ENCODE results near the gene ATG101.
A peak's percentile ranks its signal among the peaks of the same experiment; 100 is the strongest.

The ATG101 gene

DNA sequence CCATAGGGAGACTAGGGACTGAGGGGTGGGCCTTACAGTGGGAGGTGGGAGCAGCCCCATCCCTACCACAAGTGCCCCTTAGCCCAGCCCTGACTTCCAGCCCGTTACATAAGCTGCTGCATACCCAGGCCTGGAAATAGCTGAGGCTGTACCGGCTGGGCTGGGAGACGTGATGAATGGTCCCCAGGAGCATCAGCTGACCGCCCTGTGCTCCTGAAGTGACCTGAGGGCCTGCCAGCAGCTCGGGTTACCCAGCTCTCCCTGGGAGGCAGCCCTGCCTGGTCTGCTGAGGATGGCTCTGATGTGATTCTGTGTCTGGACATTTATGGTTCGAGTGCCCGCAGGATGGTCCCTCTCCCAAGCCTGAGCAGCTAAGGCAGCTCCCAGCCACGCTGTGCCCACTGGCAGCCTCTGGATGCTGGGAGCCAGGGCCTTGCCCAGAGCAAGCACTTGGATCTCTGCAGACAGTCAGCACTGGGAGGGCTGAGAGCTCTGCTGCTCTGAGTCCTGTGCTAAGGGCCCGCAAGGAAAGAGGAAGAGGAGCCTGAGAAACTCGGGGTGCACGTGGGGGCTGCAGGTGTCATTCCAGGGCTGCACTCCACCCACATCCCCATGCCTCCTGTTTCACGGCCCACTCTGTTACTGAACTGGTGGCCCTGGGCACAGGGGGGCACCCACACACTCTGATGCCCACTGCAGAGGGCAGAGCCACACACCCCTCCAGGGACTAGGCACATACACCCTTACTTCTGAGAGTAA is 42.5 kb upstream of the ATG101 start:
- no peak overlapping the region for H3K27ac ChIP-seq
- H3K36me3 ChIP-seq (ENCODE audit: insufficient read depth, low read length), result no peaks in the 10 kb centered on the region
- no peak for DNase-seq (ENCODE audit: low read depth, low spot score)
- TF ChIP-seq FOXP2 (optimal IDR thresholded peaks at IDR 0.05; ENCODE audit: control extremely low read depth, extremely low read length, insufficient read depth) (no peak), EZH2 (IDR thresholded peaks at IDR 0.05) (no peak), POLR2AphosphoS5 (IDR thresholded peaks at IDR 0.05; ENCODE audit: borderline replicate concordance, low read depth, low read length) (no peak)
- no peak overlapping the region for H3K4me3 ChIP-seq
- H3K9ac ChIP-seq (ENCODE audit: insufficient read length), result no peak overlapping the region
- no peaks in the 10 kb centered on the region for H3K9me3 ChIP-seq (ENCODE audit: low read depth, low read length)

DNA sequence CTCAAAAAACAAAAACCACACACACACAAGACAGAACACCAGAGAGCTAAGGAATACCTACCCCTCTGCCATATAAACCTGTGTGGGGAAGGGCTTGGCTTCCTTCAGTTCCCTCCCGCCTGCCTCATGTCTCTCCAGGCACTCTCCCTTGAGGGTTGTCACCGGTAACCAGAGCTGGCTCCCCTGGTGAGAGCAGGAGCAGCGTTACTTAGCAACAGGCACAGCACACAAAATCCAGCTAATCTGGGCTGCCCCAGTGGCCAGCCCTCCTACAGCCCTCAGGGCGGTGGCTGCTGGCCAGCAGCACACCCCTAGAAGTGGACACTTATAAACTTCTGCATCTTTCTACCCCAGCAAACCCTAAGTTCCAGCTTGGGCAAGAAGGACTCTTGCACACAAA is 40.1 kb upstream of the ATG101 start:
- H3K36me3 ChIP-seq (ENCODE audit: insufficient read depth, low read length), result no peaks in the 10 kb centered on the region
- no peak overlapping the region for H3K27ac ChIP-seq
- TF ChIP-seq FOXP2 (optimal IDR thresholded peaks at IDR 0.05; ENCODE audit: control extremely low read depth, extremely low read length, insufficient read depth) (no peak), EZH2 (IDR thresholded peaks at IDR 0.05) (no peak), POLR2AphosphoS5 (IDR thresholded peaks at IDR 0.05; ENCODE audit: borderline replicate concordance, low read depth, low read length) (no peak)
- no peaks in the 10 kb centered on the region for H3K9me3 ChIP-seq (ENCODE audit: low read depth, low read length)
- H3K9ac ChIP-seq (ENCODE audit: insufficient read length), result no peak overlapping the region
- DNase-seq (ENCODE audit: low read depth, low spot score), result no peak
- no peak overlapping the region for H3K4me3 ChIP-seq

DNA sequence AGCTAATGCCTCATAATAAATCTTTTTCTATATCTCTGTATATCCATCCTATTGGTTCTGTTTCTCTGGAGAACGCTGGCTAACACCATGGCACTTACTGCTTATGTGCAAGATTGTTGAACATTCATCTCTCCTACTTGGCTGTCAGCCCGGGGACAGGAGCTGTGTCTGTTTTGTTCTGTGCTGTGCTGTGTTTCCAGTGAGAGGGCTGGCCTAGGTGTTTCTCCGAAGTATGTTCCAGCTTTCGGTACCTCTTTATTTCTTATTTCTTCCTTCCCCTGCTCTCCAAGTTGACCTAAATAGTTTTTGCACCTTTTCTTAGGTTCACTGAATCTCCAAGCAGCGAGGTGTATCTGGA is 37.4 kb upstream of the ATG101 start:
- H3K36me3 ChIP-seq (ENCODE audit: insufficient read depth, low read length), result no peaks in the 10 kb centered on the region
- H3K9ac ChIP-seq (ENCODE audit: insufficient read length), result no peak overlapping the region
- H3K27ac ChIP-seq, result peak overlapping the region; percentile 35; the same call in 1 of the 2 replicates
- TF ChIP-seq FOXP2 (optimal IDR thresholded peaks at IDR 0.05; ENCODE audit: control extremely low read depth, extremely low read length, insufficient read depth) (no peak), EZH2 (IDR thresholded peaks at IDR 0.05) (no peak)
- H3K9me3 ChIP-seq (ENCODE audit: low read depth, low read length), result no peaks in the 10 kb centered on the region
- peak overlapping the region; percentile 71 for H3K4me3 ChIP-seq
- DNase-seq (ENCODE audit: low read depth, low spot score), result no peak

DNA sequence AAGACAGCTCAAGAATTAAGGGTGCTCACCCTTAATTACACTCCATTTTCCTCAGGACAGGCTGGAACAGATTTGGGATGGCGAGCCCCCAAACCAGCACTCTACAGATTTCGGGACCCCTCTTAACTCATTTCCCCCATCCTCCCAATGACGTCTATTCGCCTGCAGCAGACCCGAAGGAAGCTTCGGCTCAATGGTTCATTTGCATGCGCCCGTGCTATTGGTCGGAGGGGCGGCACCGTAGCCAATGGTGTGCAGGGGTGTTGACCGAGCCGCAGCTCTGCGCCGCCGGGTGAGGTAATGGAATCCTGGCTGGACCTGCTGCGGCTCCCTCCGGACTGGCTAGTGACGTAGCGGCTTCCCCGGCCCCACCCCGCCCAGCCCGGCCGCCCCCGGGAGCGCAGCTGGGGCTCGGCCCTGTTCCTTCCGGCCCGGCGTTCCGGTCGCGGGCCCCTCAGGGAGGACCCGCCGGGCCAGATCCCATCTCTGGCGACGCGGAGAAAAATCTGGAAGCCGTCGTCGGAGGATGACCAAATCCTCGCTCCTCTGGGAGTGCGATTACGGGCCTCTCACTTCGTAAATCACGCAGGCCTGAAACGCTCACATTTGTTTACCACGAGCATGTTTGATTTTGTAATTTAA is 36.9 kb upstream of the ATG101 start:
- Histone ChIP-seq H3K9me3 (ENCODE audit: low read depth, low read length) (no peaks in the 10 kb centered on the region), H3K36me3 (ENCODE audit: insufficient read depth, low read length) (no peaks in the 10 kb centered on the region), H3K9ac (ENCODE audit: insufficient read length) (peak overlapping the region; percentile 64), H3K4me3 (peak overlapping the region; percentile 71), H3K27ac (peak overlapping the region; percentile 58; the same call in 1 of the 2 replicates)
- no peak for DNase-seq (ENCODE audit: low read depth, low spot score)
- no peak for TF ChIP-seq EZH2 (IDR thresholded peaks at IDR 0.05)
- TF ChIP-seq POLR2AphosphoS5 (IDR thresholded peaks at IDR 0.05; ENCODE audit: borderline replicate concordance, low read depth, low read length), result no peak
- no peak for TF ChIP-seq FOXP2 (optimal IDR thresholded peaks at IDR 0.05; ENCODE audit: control extremely low read depth, extremely low read length, insufficient read depth)

DNA sequence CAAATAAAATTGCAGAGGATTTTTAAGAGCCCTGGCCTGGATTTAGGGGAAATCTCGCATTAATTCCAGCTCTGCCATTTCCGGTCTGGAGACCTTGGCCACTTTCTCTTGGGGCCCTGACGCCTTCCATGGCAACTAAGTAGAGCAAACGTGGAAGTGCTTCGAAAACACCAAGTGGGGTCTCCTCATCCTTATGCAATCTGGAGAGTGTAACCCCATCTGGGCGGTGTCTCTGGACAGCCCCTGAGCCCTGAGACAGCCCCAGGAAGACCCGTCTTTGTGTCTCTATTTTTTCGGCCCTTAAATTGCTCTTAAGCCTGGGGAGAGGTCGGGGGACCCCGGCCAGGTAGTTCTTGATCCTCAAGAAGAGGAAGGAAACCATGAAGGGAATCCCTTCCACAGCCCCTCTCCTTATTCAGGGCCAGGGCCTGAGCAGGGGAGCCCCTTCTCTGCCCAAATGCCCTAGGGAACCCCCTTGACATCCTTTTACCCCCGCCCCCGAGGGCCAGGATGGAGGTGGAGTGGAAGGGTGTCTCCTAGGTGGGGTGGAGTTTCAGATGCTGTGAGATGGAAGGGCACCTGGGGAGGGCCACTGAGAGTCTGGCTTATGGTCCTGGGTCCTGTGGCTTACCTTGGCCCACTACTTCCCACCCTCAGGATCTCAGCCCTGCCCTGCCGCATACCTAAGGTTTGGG is 36.2 kb upstream of the ATG101 start:
- Histone ChIP-seq H3K4me3 (peak overlapping the region; percentile 71), H3K27ac (peak overlapping the region; percentile 58; the same call in 1 of the 2 replicates), H3K9ac (ENCODE audit: insufficient read length) (peak overlapping the region; percentile 64), H3K9me3 (ENCODE audit: low read depth, low read length) (no peaks in the 10 kb centered on the region), H3K36me3 (ENCODE audit: insufficient read depth, low read length) (no peaks in the 10 kb centered on the region)
- DNase-seq (ENCODE audit: low read depth, low spot score), result no peak
- TF ChIP-seq FOXP2 (optimal IDR thresholded peaks at IDR 0.05; ENCODE audit: control extremely low read depth, extremely low read length, insufficient read depth), result no peak
- TF ChIP-seq POLR2AphosphoS5 (IDR thresholded peaks at IDR 0.05; ENCODE audit: borderline replicate concordance, low read depth, low read length), result no peak
- TF ChIP-seq EZH2 (IDR thresholded peaks at IDR 0.05), result no peak

DNA sequence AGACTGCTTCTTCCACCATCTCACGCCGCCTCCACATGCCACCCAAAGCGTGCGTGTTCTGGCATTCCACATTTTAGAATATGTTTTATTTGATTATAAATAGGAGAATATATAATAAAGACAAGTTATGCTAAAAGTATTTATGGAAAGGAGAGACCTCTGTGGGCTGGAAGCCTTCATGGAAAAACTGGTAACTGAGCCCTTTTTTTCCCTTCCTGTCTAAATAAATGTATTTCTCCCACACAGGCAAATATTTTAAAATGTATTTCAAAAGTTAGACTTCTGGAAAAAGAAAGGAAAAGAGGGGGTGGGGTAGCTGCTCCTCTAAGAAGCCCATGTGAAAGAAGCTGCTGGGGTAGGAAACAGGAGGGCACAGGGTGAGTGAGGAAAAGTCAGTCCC is 34.6 kb upstream of the ATG101 start:
- no peak overlapping the region for H3K4me3 ChIP-seq
- H3K9me3 ChIP-seq (ENCODE audit: low read depth, low read length), result no peaks in the 10 kb centered on the region
- TF ChIP-seq FOXP2 (optimal IDR thresholded peaks at IDR 0.05; ENCODE audit: control extremely low read depth, extremely low read length, insufficient read depth) (no peak), POLR2AphosphoS5 (IDR thresholded peaks at IDR 0.05; ENCODE audit: borderline replicate concordance, low read depth, low read length) (no peak), EZH2 (IDR thresholded peaks at IDR 0.05) (no peak)
- no peak for DNase-seq (ENCODE audit: low read depth, low spot score)
- H3K36me3 ChIP-seq (ENCODE audit: insufficient read depth, low read length), result no peaks in the 10 kb centered on the region
- no peak overlapping the region for H3K9ac ChIP-seq (ENCODE audit: insufficient read length)
- peak overlapping the region; percentile 59; the same call in 1 of the 2 replicates for H3K27ac ChIP-seq

DNA sequence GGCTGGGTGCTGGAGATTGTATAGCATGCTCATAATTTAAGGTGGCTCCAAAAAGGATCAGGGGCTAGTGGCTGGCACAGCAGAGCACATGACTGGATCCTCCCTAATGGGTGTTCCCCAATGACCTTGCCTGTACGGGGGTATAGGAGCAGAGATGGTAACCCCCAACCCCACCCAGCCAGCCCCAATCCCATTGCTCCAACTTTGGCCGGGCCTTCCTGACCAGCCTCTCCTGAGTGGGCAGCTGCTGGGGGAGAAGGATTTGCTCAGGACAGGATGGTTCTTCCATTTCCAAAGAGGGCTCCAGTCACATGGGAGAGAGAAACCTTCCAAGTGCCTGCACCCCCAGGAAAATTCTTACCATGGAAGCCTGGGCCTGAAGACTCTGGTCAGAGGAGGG is 33.9 kb upstream of the ATG101 start:
- H3K27ac ChIP-seq, result peak overlapping the region; percentile 60; the same call in 1 of the 2 replicates
- no peak for DNase-seq (ENCODE audit: low read depth, low spot score)
- TF ChIP-seq FOXP2 (optimal IDR thresholded peaks at IDR 0.05; ENCODE audit: control extremely low read depth, extremely low read length, insufficient read depth) (no peak), POLR2AphosphoS5 (IDR thresholded peaks at IDR 0.05; ENCODE audit: borderline replicate concordance, low read depth, low read length) (no peak), EZH2 (IDR thresholded peaks at IDR 0.05) (no peak)
- no peak overlapping the region for H3K4me3 ChIP-seq
- H3K9me3 ChIP-seq (ENCODE audit: low read depth, low read length), result no peaks in the 10 kb centered on the region
- H3K36me3 ChIP-seq (ENCODE audit: insufficient read depth, low read length), result no peaks in the 10 kb centered on the region
- H3K9ac ChIP-seq (ENCODE audit: insufficient read length), result no peak overlapping the region

DNA sequence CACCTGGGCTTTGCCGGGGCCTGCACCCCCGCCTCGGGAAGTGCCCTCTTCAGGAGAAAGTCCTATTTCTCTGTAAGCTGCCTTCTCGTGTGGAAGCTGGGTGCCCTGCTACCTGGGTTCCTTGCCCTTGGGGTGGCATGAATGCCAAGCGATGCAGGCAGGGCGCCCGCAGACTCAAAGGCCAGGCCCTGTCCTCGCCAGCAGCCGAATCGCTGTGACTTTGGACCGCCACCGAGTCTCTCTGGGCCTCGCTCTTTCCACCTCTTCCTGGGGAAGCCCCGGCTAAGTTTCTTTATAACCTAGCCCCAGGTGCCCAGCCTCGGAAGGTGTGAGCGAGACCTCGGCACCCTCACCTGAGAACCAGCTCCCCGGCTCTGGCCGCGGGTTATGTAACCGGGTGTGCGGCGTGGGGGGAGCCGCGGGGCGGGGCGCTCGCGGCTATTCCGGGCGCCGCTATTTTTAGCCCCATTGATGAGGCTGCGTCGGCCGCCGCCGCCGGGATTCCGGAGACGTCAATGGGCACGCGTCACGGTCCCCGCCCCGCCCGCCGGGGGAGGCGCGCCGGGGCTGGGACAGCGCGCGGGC is 33.1 kb upstream of the ATG101 start:
- Histone ChIP-seq H3K27ac (peak overlapping the region; percentile 60; the same call in 1 of the 2 replicates), H3K4me3 (peak overlapping the region; percentile 71), H3K9ac (ENCODE audit: insufficient read length) (peak overlapping the region; percentile 41), H3K9me3 (ENCODE audit: low read depth, low read length) (no peaks in the 10 kb centered on the region), H3K36me3 (ENCODE audit: insufficient read depth, low read length) (no peaks in the 10 kb centered on the region)
- DNase-seq (ENCODE audit: low read depth, low spot score), result no peak
- TF ChIP-seq POLR2AphosphoS5 (IDR thresholded peaks at IDR 0.05; ENCODE audit: borderline replicate concordance, low read depth, low read length) (0 out of 2 replicates have a peak, but pooled peaks have one; percentile 30), EZH2 (IDR thresholded peaks at IDR 0.05) (no peak), FOXP2 (optimal IDR thresholded peaks at IDR 0.05; ENCODE audit: control extremely low read depth, extremely low read length, insufficient read depth) (no peak)
